Pancreas (tissue), 10 donors: Measurements from ENCODE around the gene TTI1. TPM values are rescaled to one million over a fixed set of nuclear protein-coding genes. Genes with fewer than 3 reads are reported as not detected.
A peak's percentile ranks its signal among the peaks of the same experiment; 100 is the strongest.

ENCODE experiments used
- ATAC-seq, 4 donors: fragments of 200-7000 bp; cut with Tn5 transposase; one replicate each; pipeline versions ENCODE4 v1.8.0 to v1.9.1; 2020; ENCODE audit warnings: mild to moderate bottlenecking in 4 of 4, moderate library complexity in 4 of 4
- DNase-seq, 6 donors: peaks; one replicate each; pipeline ENCODE4 v3.0.0-alpha.2; 2020
- FAIRE-seq: peaks from 2 replicates; lab custom pipeline; 2012; peaks lifted over from hg19 to GRCh38; lab: Jason Lieb, UNC
- H3K27ac ChIP-seq, 4 donors: fragments of 200-600 bp; sonication (generic); 1 replicate in 3 of 4; 2 replicates in 1 of 4; pipeline versions ENCODE4 v1.5.0 to v1.8.0; 2020
- H3K27me3 ChIP-seq, 4 donors: fragments of 200-600 bp; one replicate each; pipeline ENCODE4 v1.8.0; 2021
- H3K36me3 ChIP-seq, 3 donors: fragments of 200-600 bp; sonication (generic) in 1 of 3; one replicate each; pipeline versions ENCODE4 v1.5.0 to v1.8.0; 2020 to 2021
- H3K4me1 ChIP-seq, 3 donors: fragments of 200-600 bp; one replicate each; pipeline ENCODE4 v1.8.0; 2021
- H3K4me3 ChIP-seq, 4 donors: fragments of 200-600 bp; sonication (generic) in 2 of 4; one replicate each; pipeline versions ENCODE4 v1.5.0 to v1.8.0; 2020 to 2021
- H3K9me3 ChIP-seq, 4 donors: fragments of 200-600 bp; one replicate each; pipeline ENCODE4 v1.8.0; 2021
- WGBS, 2 donors: extraction: QIAGEN DNeasy Blood & Tissue Kit; methylation state at CpG; one replicate each; pipeline ENCODE4 v1.1.7; 2013; 5-methylcytosine and 5-hydroxymethylcytosine counted together
- intact Hi-C, 3 donors: fragments of 100-400 bp; cut with DNase I; formaldehyde crosslinking; loops; one replicate each; pipeline versions ENCODE4 v1.11.1 to v1.14.2; 2022
- polyA plus RNA-seq, 2 donors: library from polyadenylated mRNA; stranded (reverse); fragments of 200-250 nt; gene quantifications; one replicate each; pipeline ENCODE4 v1.2.3, GENCODE V29; 2013
- total RNA-seq, 6 donors: library from RNA; stranded (reverse); fragmentation: NEBNext Ultra II Directional in 4 of 6; extraction: Animal tissue kit (Norgen Biotek cat#: 25700) in 4 of 6; gene quantifications; one replicate each; pipeline versions ENCODE4 v1.2.1 to v1.2.4, GENCODE V29; 2021 to 2023
- TF ChIP-seq, protein P1 (sequence below), 4 donors: fragments of 200-600 bp; sonication (generic) in 3 of 4; IDR thresholded peaks; one replicate each; pipeline versions ENCODE4 v1.5.0 to v1.8.0; 2021; ENCODE audit warnings: antibody characterized with exemption in 4 of 4
- donor health status: healthy with polysubstance abuse.
- donor health status: DM: no; HTN: no; CAD: no; lungs with moderate emphysema.
- donor health status: DM: no; HTN: no; CAD: no.
- donor health status: control.
- donor health status: control.
- donor health status: Bipolar disorder and iron deficiency.
- donor health status: DM: yes; HTN: yes; CAD: no.
- donor health status: DM: no; HTN: no; CAD: no.
- donor health status: DM: no; HTN: no; CAD: no.
- donor health status: DM: yes; HTN: yes; CAD: no.

TTI1 gene
- total and polyA plus RNA-seq, 8 donors, result 10.1 to 18.0 (median 11.2) TPM

DNA sequence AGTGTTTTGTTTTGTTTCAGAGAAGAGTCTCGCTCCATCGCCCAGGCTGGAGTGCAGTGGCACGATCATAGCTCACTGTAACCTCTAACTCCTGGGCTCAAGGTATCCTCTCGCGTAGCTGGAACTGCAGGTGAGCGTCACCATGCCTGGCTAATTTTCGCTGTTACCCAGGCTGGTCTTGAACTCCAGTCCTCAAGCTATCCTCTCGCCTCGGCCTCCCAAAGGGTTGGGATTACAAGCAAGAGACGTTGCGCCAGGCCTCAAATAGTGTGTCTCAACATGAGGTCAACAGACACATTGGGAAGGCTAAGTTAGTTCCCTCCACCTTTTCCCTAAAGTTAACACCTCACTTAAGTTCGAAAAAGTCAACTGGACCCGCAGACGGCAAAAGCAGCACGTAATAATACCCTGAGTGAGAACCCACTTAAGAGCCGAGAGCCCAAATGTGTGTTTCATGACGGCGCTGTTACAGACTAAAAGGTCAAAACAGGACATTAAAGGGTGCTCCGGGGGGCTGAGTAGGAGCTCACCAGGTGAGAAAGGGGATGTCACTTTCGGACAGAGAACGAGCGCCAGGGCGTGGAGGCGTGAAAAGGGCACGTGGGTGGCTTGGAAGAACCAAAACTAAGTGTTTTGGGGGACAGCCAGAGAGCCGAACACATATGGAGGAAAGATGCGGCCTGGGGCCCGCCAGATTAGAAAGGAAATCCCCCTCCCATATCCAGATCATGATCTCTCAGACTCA is 499 bp downstream of the TTI1 start:
- peak; percentile 39 to 58 (median 48) for ATAC-seq
- H3K27me3 ChIP-seq, result no peaks in the 10 kb centered on the region
- WGBS, 2 donors, result 10 to 13% methylated on average over 28 of the region's 28 CpGs
- FAIRE-seq, result no peak
- peak overlapping the region; percentile 60 to 96 (median 91) for H3K4me3 ChIP-seq
- no peaks in the 10 kb centered on the region for H3K36me3 ChIP-seq
- peaks cover 23 to 41% (median 23%) of the 10 kb centered on the region in 3 donors for H3K4me1 ChIP-seq
- DNase-seq, result peak in 1 of 6 donors; percentile 24
- no peaks in the 10 kb centered on the region for H3K9me3 ChIP-seq
- peak overlapping the region; percentile 86 to 93 (median 89) for H3K27ac ChIP-seq
- TF ChIP-seq, protein P1, sequence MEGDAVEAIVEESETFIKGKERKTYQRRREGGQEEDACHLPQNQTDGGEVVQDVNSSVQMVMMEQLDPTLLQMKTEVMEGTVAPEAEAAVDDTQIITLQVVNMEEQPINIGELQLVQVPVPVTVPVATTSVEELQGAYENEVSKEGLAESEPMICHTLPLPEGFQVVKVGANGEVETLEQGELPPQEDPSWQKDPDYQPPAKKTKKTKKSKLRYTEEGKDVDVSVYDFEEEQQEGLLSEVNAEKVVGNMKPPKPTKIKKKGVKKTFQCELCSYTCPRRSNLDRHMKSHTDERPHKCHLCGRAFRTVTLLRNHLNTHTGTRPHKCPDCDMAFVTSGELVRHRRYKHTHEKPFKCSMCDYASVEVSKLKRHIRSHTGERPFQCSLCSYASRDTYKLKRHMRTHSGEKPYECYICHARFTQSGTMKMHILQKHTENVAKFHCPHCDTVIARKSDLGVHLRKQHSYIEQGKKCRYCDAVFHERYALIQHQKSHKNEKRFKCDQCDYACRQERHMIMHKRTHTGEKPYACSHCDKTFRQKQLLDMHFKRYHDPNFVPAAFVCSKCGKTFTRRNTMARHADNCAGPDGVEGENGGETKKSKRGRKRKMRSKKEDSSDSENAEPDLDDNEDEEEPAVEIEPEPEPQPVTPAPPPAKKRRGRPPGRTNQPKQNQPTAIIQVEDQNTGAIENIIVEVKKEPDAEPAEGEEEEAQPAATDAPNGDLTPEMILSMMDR (IDR thresholded peaks at IDR 0.05), result no peak
- intact Hi-C loops, result no loop called here

GRCh38 chr20:38031957-38032356 is 1.3 kb downstream of the TTI1 start:
- peaks cover 15 to 35% (median 17%) of the 10 kb centered on the region in 3 donors for H3K4me1 ChIP-seq
- no peaks in the 10 kb centered on the region for H3K36me3 ChIP-seq
- ATAC-seq (no peak), FAIRE-seq (no peak), DNase-seq (no peak)
- TF ChIP-seq, protein P1 (IDR thresholded peaks at IDR 0.05), result no peak
- no peaks in the 10 kb centered on the region for H3K9me3 ChIP-seq
- H3K27ac ChIP-seq, result no peak overlapping the region
- no peaks in the 10 kb centered on the region for H3K27me3 ChIP-seq
- intact Hi-C loops, result no loop called here
- 86 to 90% methylated on average over 3 of the region's 3 CpGs for WGBS, 2 donors
- H3K4me3 ChIP-seq, result peak overlapping the region in 2 of 4 donors; percentile 90 to 96

DNA sequence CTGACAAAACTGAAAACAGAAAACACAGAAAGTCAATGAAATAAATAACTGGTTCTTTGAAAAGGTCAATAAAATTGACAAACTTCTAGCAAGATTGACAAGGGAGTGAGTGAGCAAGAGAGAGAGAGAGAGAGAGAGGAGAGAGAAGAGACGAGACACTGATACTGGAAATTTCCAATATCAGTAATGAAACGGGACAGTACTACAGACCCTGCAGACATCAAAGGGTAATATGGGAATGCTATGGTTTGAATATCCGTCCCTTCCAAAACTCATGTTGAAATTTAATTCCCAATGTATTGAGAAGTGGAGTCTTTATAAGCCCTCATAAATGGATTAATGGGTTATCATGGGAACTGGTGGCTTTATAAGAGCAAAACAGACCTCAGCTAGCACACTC is 3.8 kb downstream of the TTI1 start:
- TF ChIP-seq, protein P1 (IDR thresholded peaks at IDR 0.05), result no peak
- no peaks in the 10 kb centered on the region for H3K9me3 ChIP-seq
- peaks cover 7 to 22% (median 8%) of the 10 kb centered on the region in 3 donors for H3K4me1 ChIP-seq
- 84 to 89% methylated on average over 3 of the region's 3 CpGs for WGBS, 2 donors
- H3K36me3 ChIP-seq, result no peaks in the 10 kb centered on the region
- intact Hi-C loops, result no loop called here
- DNase-seq (no peak), FAIRE-seq (no peak), ATAC-seq (no peak)
- H3K27me3 ChIP-seq, result no peaks in the 10 kb centered on the region
- no peak overlapping the region for H3K4me3 ChIP-seq
- H3K27ac ChIP-seq, result no peak overlapping the region

GRCh38 chr20:38024496-38024895 is 8.8 kb downstream of the TTI1 start:
- no peaks in the 10 kb centered on the region for H3K36me3 ChIP-seq
- no peak for ATAC-seq
- H3K4me3 ChIP-seq, result no peak overlapping the region
- TF ChIP-seq, protein P1 (IDR thresholded peaks at IDR 0.05), result no peak
- H3K27me3 ChIP-seq, result no peaks in the 10 kb centered on the region
- no peak overlapping the region for H3K27ac ChIP-seq
- intact Hi-C loops, result no loop called here
- H3K9me3 ChIP-seq, result no peaks in the 10 kb centered on the region
- DNase-seq, result no peak
- FAIRE-seq, result no peak
- WGBS, 2 donors, result 77 to 80% methylated on average over 5 of the region's 5 CpGs
- H3K4me1 ChIP-seq, result peaks cover 0 to 17% (median 9%) of the 10 kb centered on the region in 3 donors
